Measurements from ENCODE around the gene ABLIM2. TPM values are rescaled to one million over a fixed set of nuclear protein-coding genes. Genes with fewer than 3 reads are reported as not detected.

ABLIM2 gene
- polyA plus RNA-seq, 3 donors: 0.21 TPM; not detected in 2

DNA sequence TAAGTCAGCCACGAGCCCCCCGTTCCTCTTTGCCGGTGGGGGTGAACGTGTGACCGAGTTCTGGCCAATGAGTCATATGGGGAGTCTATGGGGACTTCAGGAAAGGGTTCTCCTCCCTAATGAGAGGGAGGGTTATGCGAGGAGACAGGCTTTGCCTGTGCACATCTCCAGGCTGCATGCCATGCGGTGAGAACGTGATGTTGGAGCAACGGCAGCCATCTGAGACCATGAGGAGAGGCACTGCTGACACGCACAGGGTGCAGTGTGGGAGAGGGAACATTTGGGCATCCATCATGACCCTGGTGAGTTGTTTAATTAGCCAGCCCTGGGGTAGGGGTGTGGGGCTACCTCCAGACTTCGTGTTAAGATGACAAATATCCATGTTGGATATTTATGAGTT lies 55.8 kb downstream of the ABLIM2 start:
- H3K36me3 Mint-ChIP-seq: no peaks in the 10 kb centered on the region
- H3K9me3 ChIP-seq (replicated peaks in 1 of 2; ENCODE audit: control insufficient read depth in 1 of 2, insufficient read depth in 1 of 2, low read length in 2 of 2): no peaks in the 10 kb centered on the region
- no peaks in the 10 kb centered on the region for H3K4me1 Mint-ChIP-seq
- DNase-seq: no peak
- H4K20me1 ChIP-seq (ENCODE audit: insufficient read depth, low read length): no peaks in the 10 kb centered on the region
- no peaks in the 10 kb centered on the region for H3K4me1 ChIP-seq (ENCODE audit: control insufficient read depth in 1 of 2, insufficient read depth in 2 of 2, low read length in 2 of 2)
- no peaks in the 10 kb centered on the region for H3K36me3 ChIP-seq (replicated peaks in 1 of 2; ENCODE audit: control insufficient read depth in 1 of 2, insufficient read depth in 2 of 2, low read length in 2 of 2)
- no peak overlapping the region for H3K4me3 Mint-ChIP-seq
- intact Hi-C loops (cut with micrococcal nuclease): no loop called here
- no peaks in the 10 kb centered on the region for H3K79me2 ChIP-seq (ENCODE audit: insufficient read depth, low read length)
- H3K27ac ChIP-seq (ENCODE audit: low read depth in 1 of 2, low read length in 2 of 2): no peak overlapping the region
- no peak overlapping the region for H3K9ac ChIP-seq (ENCODE audit: insufficient read depth, low read length, poor library complexity, severe bottlenecking)
- H3K27me3 Mint-ChIP-seq (ENCODE audit: low read depth in 3 of 3): peaks cover 6 to 7% (median 6%) of the 10 kb centered on the region in 3 donors
- H3K9me3 Mint-ChIP-seq: peaks cover 0 to 3% (median 0%) of the 10 kb centered on the region in 7 donors
- no peak overlapping the region for H2AFZ ChIP-seq (ENCODE audit: insufficient read depth, low read depth, low read length, poor library complexity, severe bottlenecking)
- 91% methylated on average over 9 of the region's 11 CpGs for WGBS (ENCODE audit: insufficient coverage)
- H3K4me2 ChIP-seq (replicated peaks; ENCODE audit: extremely low read depth, low read length, poor library complexity, severe bottlenecking): no peak overlapping the region
- TF ChIP-seq, protein P1, sequence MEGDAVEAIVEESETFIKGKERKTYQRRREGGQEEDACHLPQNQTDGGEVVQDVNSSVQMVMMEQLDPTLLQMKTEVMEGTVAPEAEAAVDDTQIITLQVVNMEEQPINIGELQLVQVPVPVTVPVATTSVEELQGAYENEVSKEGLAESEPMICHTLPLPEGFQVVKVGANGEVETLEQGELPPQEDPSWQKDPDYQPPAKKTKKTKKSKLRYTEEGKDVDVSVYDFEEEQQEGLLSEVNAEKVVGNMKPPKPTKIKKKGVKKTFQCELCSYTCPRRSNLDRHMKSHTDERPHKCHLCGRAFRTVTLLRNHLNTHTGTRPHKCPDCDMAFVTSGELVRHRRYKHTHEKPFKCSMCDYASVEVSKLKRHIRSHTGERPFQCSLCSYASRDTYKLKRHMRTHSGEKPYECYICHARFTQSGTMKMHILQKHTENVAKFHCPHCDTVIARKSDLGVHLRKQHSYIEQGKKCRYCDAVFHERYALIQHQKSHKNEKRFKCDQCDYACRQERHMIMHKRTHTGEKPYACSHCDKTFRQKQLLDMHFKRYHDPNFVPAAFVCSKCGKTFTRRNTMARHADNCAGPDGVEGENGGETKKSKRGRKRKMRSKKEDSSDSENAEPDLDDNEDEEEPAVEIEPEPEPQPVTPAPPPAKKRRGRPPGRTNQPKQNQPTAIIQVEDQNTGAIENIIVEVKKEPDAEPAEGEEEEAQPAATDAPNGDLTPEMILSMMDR (IDR thresholded peaks at IDR 0.05): no peak
- H3K27me3 ChIP-seq (ENCODE audit: control insufficient read depth in 2 of 2, insufficient read depth in 2 of 2, low read length in 2 of 2): no peaks in the 10 kb centered on the region
- no peak overlapping the region for H3K4me3 ChIP-seq (replicated peaks in 1 of 3; ENCODE audit: low read depth in 2 of 3, low read length in 3 of 3)
- H3K27ac Mint-ChIP-seq: no peak overlapping the region

DNA sequence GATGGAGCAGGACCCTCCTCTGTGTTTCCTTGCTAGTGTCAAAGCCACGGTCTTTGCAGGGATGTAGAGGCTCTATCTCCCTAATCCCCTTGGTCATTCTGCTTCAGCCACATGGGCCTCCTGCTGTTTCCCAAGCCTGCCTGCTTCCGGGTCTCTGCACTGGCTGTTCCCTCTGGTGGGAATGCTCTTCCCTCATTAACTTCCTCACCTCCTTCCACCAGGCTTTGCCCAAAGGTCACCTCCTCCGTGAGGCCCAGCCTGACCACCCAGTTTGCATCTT lies 56.6 kb downstream of the ABLIM2 start:
- intact Hi-C loops (cut with micrococcal nuclease): no loop called here
- H3K27me3 Mint-ChIP-seq (ENCODE audit: low read depth in 3 of 3): peaks cover 4 to 7% (median 6%) of the 10 kb centered on the region in 3 donors
- Histone ChIP-seq H3K27me3 (ENCODE audit: control insufficient read depth in 2 of 2, insufficient read depth in 2 of 2, low read length in 2 of 2) (no peaks in the 10 kb centered on the region), H3K4me3 (replicated peaks in 1 of 3; ENCODE audit: low read depth in 2 of 3, low read length in 3 of 3) (no peak overlapping the region), H3K9ac (ENCODE audit: insufficient read depth, low read length, poor library complexity, severe bottlenecking) (no peak overlapping the region), H3K79me2 (ENCODE audit: insufficient read depth, low read length) (no peaks in the 10 kb centered on the region), H4K20me1 (ENCODE audit: insufficient read depth, low read length) (no peaks in the 10 kb centered on the region), H2AFZ (ENCODE audit: insufficient read depth, low read depth, low read length, poor library complexity, severe bottlenecking) (no peak overlapping the region), H3K4me2 (replicated peaks; ENCODE audit: extremely low read depth, low read length, poor library complexity, severe bottlenecking) (no peak overlapping the region), H3K36me3 (replicated peaks in 1 of 2; ENCODE audit: control insufficient read depth in 1 of 2, insufficient read depth in 2 of 2, low read length in 2 of 2) (no peaks in the 10 kb centered on the region), H3K4me1 (ENCODE audit: control insufficient read depth in 1 of 2, insufficient read depth in 2 of 2, low read length in 2 of 2) (no peaks in the 10 kb centered on the region), H3K9me3 (replicated peaks in 1 of 2; ENCODE audit: control insufficient read depth in 1 of 2, insufficient read depth in 1 of 2, low read length in 2 of 2) (no peaks in the 10 kb centered on the region), H3K27ac (ENCODE audit: low read depth in 1 of 2, low read length in 2 of 2) (no peak overlapping the region)
- TF ChIP-seq, protein P1 (IDR thresholded peaks at IDR 0.05): no peak
- no peaks in the 10 kb centered on the region for H3K9me3 Mint-ChIP-seq
- no peak for DNase-seq
- no peaks in the 10 kb centered on the region for H3K36me3 Mint-ChIP-seq
- no peak overlapping the region for H3K4me3 Mint-ChIP-seq
- H3K4me1 Mint-ChIP-seq: no peaks in the 10 kb centered on the region
- no peak overlapping the region for H3K27ac Mint-ChIP-seq
- 74% methylated on average over 2 of the region's 3 CpGs for WGBS (ENCODE audit: insufficient coverage)
